Mesendoderm (in vitro differentiated cells): Measurements from ENCODE around the gene SORCS2.

Experiments used
- DNase-seq: peaks from one replicate; pipeline ENCODE4 v3.0.0; 2013
- H2AK5ac ChIP-seq: 2 replicates; pipeline ENCODE4 v1.6.1; 2013; ENCODE audit warnings: low read length, inconsistent platforms
- H2BK120ac ChIP-seq: 2 replicates; pipeline ENCODE4 v1.6.1; 2013; ENCODE audit warnings: low read depth, mild to moderate bottlenecking, low read length, moderate library complexity, mixed read lengths
- H2BK15ac ChIP-seq: replicated peaks from 2 replicates; pipeline ENCODE4 v1.6.1; 2013; ENCODE audit warnings: low read depth, mild to moderate bottlenecking, moderate library complexity
- H2BK5ac ChIP-seq: 2 replicates; pipeline ENCODE4 v1.6.1; 2013; ENCODE audit warnings: low read length, inconsistent platforms
- H3K18ac ChIP-seq: 2 replicates; pipeline ENCODE4 v1.6.1; 2013; ENCODE audit warnings: mild to moderate bottlenecking, low read length, mixed read lengths
- H3K23ac ChIP-seq: one replicate; pipeline ENCODE4 v1.6.1; 2013; ENCODE audit warnings: low read length
- H3K27ac ChIP-seq: 2 replicates; pipeline ENCODE4 v1.5.1; 2013; ENCODE audit warnings: low read depth, mild to moderate bottlenecking, inconsistent platforms, low read length, moderate library complexity
- H3K27me3 ChIP-seq: 2 replicates; pipeline ENCODE4 v1.6.1; 2013; ENCODE audit warnings: low read length, control low read depth, mild to moderate bottlenecking, inconsistent platforms; ENCODE audit not compliant: insufficient read depth, poor library complexity
- H3K36me3 ChIP-seq: 2 replicates; pipeline ENCODE4 v1.6.1; 2013; ENCODE audit warnings: low read length, inconsistent platforms; ENCODE audit not compliant: control insufficient read depth, insufficient read depth
- H3K4ac ChIP-seq: one replicate; pipeline ENCODE4 v1.6.1; 2013; ENCODE audit warnings: low read depth, mild to moderate bottlenecking, low read length, moderate library complexity
- H3K4me1 ChIP-seq: 2 replicates; pipeline ENCODE4 v1.6.1; 2013; ENCODE audit warnings: low read depth, low read length, inconsistent platforms; ENCODE audit not compliant: control insufficient read depth
- H3K4me2 ChIP-seq: 2 replicates; pipeline ENCODE4 v1.6.1; 2013; ENCODE audit warnings: low read length
- H3K4me3 ChIP-seq: 2 replicates; pipeline ENCODE4 v1.5.1; 2013; ENCODE audit warnings: mild to moderate bottlenecking, low read length
- H3K56ac ChIP-seq: one replicate; pipeline ENCODE4 v1.6.1; 2013; ENCODE audit warnings: low read length
- H3K79me1 ChIP-seq: 2 replicates; pipeline ENCODE4 v1.6.1; 2013; ENCODE audit warnings: low read length, inconsistent platforms
- H3K79me2 ChIP-seq: 2 replicates; pipeline ENCODE4 v1.6.1; 2013; ENCODE audit warnings: mild to moderate bottlenecking, low read length; ENCODE audit not compliant: control insufficient read depth, insufficient read depth
- H3K9ac ChIP-seq: 2 replicates; pipeline ENCODE4 v1.6.1; 2013; ENCODE audit warnings: low read length, inconsistent platforms
- H4K5ac ChIP-seq: one replicate; pipeline ENCODE4 v1.6.1; 2013; ENCODE audit warnings: low read length
- H4K8ac ChIP-seq: one replicate; pipeline ENCODE4 v1.6.1; 2013; ENCODE audit warnings: low read depth, mild to moderate bottlenecking, control low read depth, low read length, moderate library complexity
- WGBS: extraction: QIAGEN DNeasy Blood & Tissue Kit; methylation state at CpG from one replicate; pipeline ENCODE4 v1.1.7; 2013; ENCODE audit warnings: low lambda C conversion rate, missing lambda C conversion rate; ENCODE audit not compliant: insufficient coverage; ENCODE audit errors: extremely low coverage; 5-methylcytosine and 5-hydroxymethylcytosine counted together

Gene SORCS2

GRCh38 chr4:7786040-7786439, 593.7 kb downstream of the SORCS2 start:
- no peaks in the 10 kb centered on the region for H3K27me3 ChIP-seq
- no peaks in the 10 kb centered on the region for H3K79me1 ChIP-seq
- no peak overlapping the region for H3K4me2 ChIP-seq
- no peaks in the 10 kb centered on the region for H3K79me2 ChIP-seq
- no peak overlapping the region for H3K4me3 ChIP-seq
- H2BK15ac ChIP-seq: no peak overlapping the region
- no peak overlapping the region for H2BK120ac ChIP-seq
- H2BK5ac ChIP-seq: no peak overlapping the region
- no peak overlapping the region for H3K18ac ChIP-seq
- H3K36me3 ChIP-seq: peaks cover 3% of the 10 kb centered on the region
- H3K23ac ChIP-seq: no peak overlapping the region
- no peak overlapping the region for H4K8ac ChIP-seq
- H3K4me1 ChIP-seq: no peaks in the 10 kb centered on the region
- H3K9ac ChIP-seq: no peak overlapping the region
- DNase-seq: no peak
- whole genome bisulfite sequencing: no CpG with 5 or more reads among the region's 10 CpGs
- no peak overlapping the region for H3K27ac ChIP-seq
- H3K4ac ChIP-seq: no peak overlapping the region
- H2AK5ac ChIP-seq: no peak overlapping the region
- no peak overlapping the region for H4K5ac ChIP-seq
- H3K56ac ChIP-seq: no peak overlapping the region

GRCh38 chr4:7786517-7786916, 594.2 kb downstream of the SORCS2 start:
- Histone ChIP-seq H3K18ac (no peak overlapping the region), H3K27me3 (no peaks in the 10 kb centered on the region), H3K36me3 (peaks cover 3% of the 10 kb centered on the region), H3K56ac (no peak overlapping the region), H4K5ac (no peak overlapping the region), H3K4me1 (no peaks in the 10 kb centered on the region), H3K4me3 (no peak overlapping the region), H2AK5ac (no peak overlapping the region), H2BK15ac (no peak overlapping the region), H2BK5ac (no peak overlapping the region), H3K23ac (no peak overlapping the region), H3K4ac (no peak overlapping the region), H3K4me2 (no peak overlapping the region), H3K79me2 (no peaks in the 10 kb centered on the region), H2BK120ac (no peak overlapping the region), H4K8ac (no peak overlapping the region), H3K9ac (no peak overlapping the region), H3K79me1 (no peaks in the 10 kb centered on the region), H3K27ac (no peak overlapping the region)
- WGBS: no CpG with 5 or more reads among the region's 10 CpGs
- no peak for DNase-seq

GRCh38 chr4:7787067-7787466, 594.7 kb downstream of the SORCS2 start:
- Histone ChIP-seq H3K36me3 (peaks cover 3% of the 10 kb centered on the region), H2AK5ac (no peak overlapping the region), H3K79me1 (no peaks in the 10 kb centered on the region), H3K18ac (no peak overlapping the region), H2BK120ac (no peak overlapping the region), H2BK15ac (no peak overlapping the region), H3K4me2 (no peak overlapping the region), H3K4me1 (no peaks in the 10 kb centered on the region), H3K4me3 (no peak overlapping the region), H2BK5ac (no peak overlapping the region), H3K23ac (no peak overlapping the region), H3K27me3 (no peaks in the 10 kb centered on the region), H4K5ac (no peak overlapping the region), H3K9ac (no peak overlapping the region), H3K4ac (no peak overlapping the region), H4K8ac (no peak overlapping the region), H3K27ac (no peak overlapping the region), H3K79me2 (no peaks in the 10 kb centered on the region), H3K56ac (no peak overlapping the region)
- no peak for DNase-seq
- no CpG with 5 or more reads among the region's 15 CpGs for WGBS

GRCh38 chr4:7787681-7788141, 595.4 kb downstream of the SORCS2 start:
- no peak overlapping the region for H3K27ac ChIP-seq
- H3K18ac ChIP-seq: no peak overlapping the region
- no peak overlapping the region for H4K5ac ChIP-seq
- H2BK15ac ChIP-seq: no peak overlapping the region
- H2AK5ac ChIP-seq: no peak overlapping the region
- H3K79me1 ChIP-seq: no peaks in the 10 kb centered on the region
- WGBS: no CpG with 5 or more reads among the region's 30 CpGs
- H3K27me3 ChIP-seq: no peaks in the 10 kb centered on the region
- no peaks in the 10 kb centered on the region for H3K79me2 ChIP-seq
- no peak overlapping the region for H2BK5ac ChIP-seq
- H3K56ac ChIP-seq: no peak overlapping the region
- H3K4me1 ChIP-seq: no peaks in the 10 kb centered on the region
- no peak overlapping the region for H2BK120ac ChIP-seq
- H3K4me2 ChIP-seq: no peak overlapping the region
- H3K9ac ChIP-seq: no peak overlapping the region
- H3K4ac ChIP-seq: no peak overlapping the region
- H3K4me3 ChIP-seq: no peak overlapping the region
- no peak overlapping the region for H3K23ac ChIP-seq
- DNase-seq: no peak
- H3K36me3 ChIP-seq: peaks cover 3% of the 10 kb centered on the region
- no peak overlapping the region for H4K8ac ChIP-seq

- H3K27ac ChIP-seq: no peak overlapping the region
- H3K4me1 ChIP-seq: no peaks in the 10 kb centered on the region
- H3K27me3 ChIP-seq: no peaks in the 10 kb centered on the region
- DNase-seq: no peak
- WGBS: no CpG with 5 or more reads among the region's 17 CpGs
- H2BK15ac ChIP-seq: no peak overlapping the region
- H3K79me2 ChIP-seq: no peaks in the 10 kb centered on the region
- peaks cover 4% of the 10 kb centered on the region for H3K36me3 ChIP-seq
- H3K9ac ChIP-seq: no peak overlapping the region
- no peaks in the 10 kb centered on the region for H3K79me1 ChIP-seq
- H4K5ac ChIP-seq: no peak overlapping the region
- no peak overlapping the region for H3K56ac ChIP-seq
- no peak overlapping the region for H3K23ac ChIP-seq
- H2BK5ac ChIP-seq: no peak overlapping the region
- H2AK5ac ChIP-seq: no peak overlapping the region
- no peak overlapping the region for H3K4ac ChIP-seq
- H3K18ac ChIP-seq: no peak overlapping the region
- no peak overlapping the region for H3K4me2 ChIP-seq
- no peak overlapping the region for H3K4me3 ChIP-seq
- H4K8ac ChIP-seq: no peak overlapping the region
- no peak overlapping the region for H2BK120ac ChIP-seq
These were observed 595.9 kb downstream of the SORCS2 start for GRCh38 chr4:7788193-7788592.

- Histone ChIP-seq H3K4ac (no peak overlapping the region), H3K4me3 (no peak overlapping the region), H3K18ac (no peak overlapping the region), H2BK120ac (no peak overlapping the region), H2AK5ac (no peak overlapping the region), H2BK5ac (no peak overlapping the region), H3K79me1 (no peaks in the 10 kb centered on the region), H3K56ac (no peak overlapping the region), H4K8ac (no peak overlapping the region), H3K9ac (no peak overlapping the region), H3K4me2 (no peak overlapping the region), H2BK15ac (no peak overlapping the region), H3K23ac (no peak overlapping the region), H3K4me1 (no peaks in the 10 kb centered on the region), H3K36me3 (peaks cover 8% of the 10 kb centered on the region), H3K27ac (no peak overlapping the region), H4K5ac (no peak overlapping the region), H3K79me2 (no peaks in the 10 kb centered on the region), H3K27me3 (no peaks in the 10 kb centered on the region)
- DNase-seq: no peak
- WGBS: no CpG with 5 or more reads among the region's 13 CpGs
These were observed 596.5 kb downstream of the SORCS2 start for GRCh38 chr4:7788694-7789425.
